Calu3 (cell line): ENCODE measurements around the gene TMEM131L. TPM values are rescaled to one million over a fixed set of nuclear protein-coding genes. Genes with fewer than 3 reads are reported as not detected.

Experiments
- BruUV-seq: library from RNA; stranded (reverse); fragments of 400-500 nt; replicated peaks from 2 replicates; lab custom pipeline; 2021; lab: Mats Ljungman, UMichigan
- CTCF ChIA-PET: fragments of 300-600 bp; sonication (Branson Sonifier 250); formaldehyde crosslinking; loops from one replicate; lab custom pipeline; 2022; ENCODE audit warnings: antibody characterized with exemption; lab: Charles Lee
- DNase-seq: peaks from one replicate; pipeline ENCODE4 v3.0.0; 2022
- H3K27ac Mint-ChIP-seq: one replicate; pipeline ENCODE4 v1.8.0; 2022; ENCODE audit warnings: mixed read lengths; ENCODE audit not compliant: unreplicated experiment
- H3K27me3 Mint-ChIP-seq: one replicate; pipeline ENCODE4 v1.8.0; 2022; ENCODE audit warnings: mixed read lengths; ENCODE audit not compliant: unreplicated experiment
- H3K36me3 Mint-ChIP-seq: one replicate; pipeline ENCODE4 v1.8.0; 2022; ENCODE audit warnings: mild to moderate bottlenecking, moderate library complexity, mixed read lengths; ENCODE audit not compliant: insufficient read depth, unreplicated experiment
- H3K4me1 Mint-ChIP-seq: one replicate; pipeline ENCODE4 v1.8.0; 2022; ENCODE audit warnings: mild to moderate bottlenecking, low read depth, mixed read lengths; ENCODE audit not compliant: unreplicated experiment
- H3K4me3 Mint-ChIP-seq: one replicate; pipeline ENCODE4 v1.8.0; 2022; ENCODE audit warnings: mild to moderate bottlenecking, low read depth, moderate library complexity, mixed read lengths; ENCODE audit not compliant: unreplicated experiment
- H3K9me3 Mint-ChIP-seq: one replicate; pipeline ENCODE4 v1.8.0; 2022; ENCODE audit warnings: low read depth, mixed read lengths; ENCODE audit not compliant: unreplicated experiment
- CTCF ChIP-seq: fragments of 200-600 bp; IDR thresholded peaks from one replicate; pipeline ENCODE4 v1.8.0; 2022; ENCODE audit warnings: antibody characterized with exemption; ENCODE audit not compliant: unreplicated experiment
- intact Hi-C: fragments of 100-400 bp; cut with micrococcal nuclease; formaldehyde crosslinking; loops from one replicate; pipeline ENCODE4 v1.10.0; 2022; ENCODE audit not compliant: unreplicated experiment
- total RNA-seq: library from RNA; stranded (reverse); gene quantifications from 2 replicates; pipeline ENCODE4 v1.2.3, GENCODE V29; 2022

TMEM131L gene
- total RNA-seq, 1 experiment from 2014 or later: 9.4 TPM

DNA sequence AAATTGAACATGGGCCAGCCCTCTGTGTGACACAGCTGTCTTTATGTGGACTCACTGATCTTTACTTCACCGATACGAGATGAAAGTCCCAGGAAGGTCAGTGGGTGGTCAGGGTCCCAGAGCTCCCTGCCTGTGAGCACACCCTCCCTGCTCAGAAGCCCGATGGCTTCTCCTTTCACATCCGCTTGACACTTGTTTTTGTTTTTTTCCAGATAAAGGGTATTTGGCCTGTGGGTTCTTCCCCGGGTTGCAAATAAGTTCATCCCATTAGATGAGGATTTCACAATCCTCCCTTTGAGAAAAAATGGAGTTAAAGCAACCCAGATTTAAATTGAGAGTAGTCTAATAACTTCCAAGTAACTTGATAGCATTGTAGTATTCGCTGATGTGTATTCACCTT lies 169.7 kb downstream of the TMEM131L start:
- Mint-ChIP-seq H3K4me3 (no peak overlapping the region), H3K27me3 (no peaks in the 10 kb centered on the region), H3K9me3 (no peaks in the 10 kb centered on the region), H3K36me3 (peaks cover 10% of the 10 kb centered on the region), H3K4me1 (no peaks in the 10 kb centered on the region), H3K27ac (no peak overlapping the region)
- DNase-seq: no peak
- no peak for TF ChIP-seq CTCF
- CTCF ChIA-PET: no interaction called here
- BruUV-seq: no TSS peak
- intact Hi-C loops: no loop called here

DNA sequence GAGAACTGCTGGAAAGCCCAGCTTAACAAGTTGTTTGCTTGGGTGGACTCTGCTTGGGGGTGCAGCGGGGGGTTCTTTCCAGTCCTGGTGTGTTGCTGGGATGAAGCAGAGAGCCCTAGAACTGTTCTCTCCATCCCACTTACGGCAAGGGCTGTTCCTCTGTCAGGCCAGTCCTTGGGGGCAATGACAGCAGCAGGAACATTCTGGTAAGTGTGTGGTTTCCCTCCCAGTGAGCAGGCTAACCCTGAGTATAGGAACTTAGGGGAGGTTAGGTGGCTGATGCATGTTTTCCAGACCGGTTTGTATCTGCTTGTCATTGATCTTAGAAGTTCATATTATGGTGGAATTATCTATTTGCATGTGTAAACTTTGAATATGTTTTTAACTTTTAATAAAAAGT lies 171.0 kb downstream of the TMEM131L start:
- no peak for DNase-seq
- Mint-ChIP-seq H3K27ac (no peak overlapping the region), H3K4me3 (no peak overlapping the region), H3K9me3 (no peaks in the 10 kb centered on the region), H3K36me3 (peaks cover 10% of the 10 kb centered on the region), H3K27me3 (no peaks in the 10 kb centered on the region), H3K4me1 (no peaks in the 10 kb centered on the region)
- intact Hi-C loops: no loop called here
- TF ChIP-seq CTCF: no peak
- BruUV-seq: no TSS peak
- CTCF ChIA-PET: no interaction called here

DNA sequence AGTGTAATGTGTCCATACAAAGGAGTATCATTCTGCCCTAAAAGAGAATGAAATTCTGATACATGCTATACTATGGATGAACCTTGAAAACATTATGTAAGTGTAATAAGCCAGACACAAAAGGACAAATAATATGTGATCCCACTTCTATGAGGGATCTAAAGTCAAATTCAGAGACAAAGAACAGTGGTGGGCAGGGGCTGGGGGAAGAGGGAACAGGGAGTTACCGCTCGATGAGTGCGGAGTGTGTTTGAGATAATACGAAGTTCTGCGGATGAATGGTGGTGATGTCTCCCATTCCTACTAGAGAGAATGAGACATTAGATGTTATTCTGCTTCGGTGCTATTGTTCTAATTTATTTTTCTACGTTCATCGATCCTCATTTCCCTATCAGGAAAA lies 171.9 kb downstream of the TMEM131L start:
- no peaks in the 10 kb centered on the region for H3K4me1 Mint-ChIP-seq
- peaks cover 10% of the 10 kb centered on the region for H3K36me3 Mint-ChIP-seq
- intact Hi-C loops: no loop called here
- no peak overlapping the region for H3K27ac Mint-ChIP-seq
- H3K4me3 Mint-ChIP-seq: no peak overlapping the region
- TF ChIP-seq CTCF: no peak
- CTCF ChIA-PET: no interaction called here
- no peak for DNase-seq
- H3K9me3 Mint-ChIP-seq: no peaks in the 10 kb centered on the region
- no TSS peak for BruUV-seq
- no peaks in the 10 kb centered on the region for H3K27me3 Mint-ChIP-seq

DNA sequence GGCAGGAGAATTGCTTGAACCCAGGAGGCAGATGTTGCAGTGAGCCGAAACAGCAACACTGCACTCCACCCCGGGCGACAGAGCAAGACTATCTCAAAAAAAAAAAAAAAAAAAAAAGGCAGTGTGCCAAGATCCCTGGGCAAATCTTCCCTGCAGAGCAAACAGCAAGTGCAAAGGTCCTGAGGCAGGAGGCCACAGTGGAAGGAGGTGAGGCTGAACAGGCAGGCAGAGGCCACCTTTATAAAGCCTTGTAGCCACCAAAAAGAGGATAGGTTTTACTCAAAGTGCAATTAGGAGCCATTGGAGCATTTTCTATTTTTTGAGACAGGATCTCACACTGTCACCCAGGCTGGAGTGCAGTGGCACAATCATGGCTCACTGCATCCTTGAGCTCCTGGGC lies 172.8 kb downstream of the TMEM131L start:
- no peak overlapping the region for H3K4me3 Mint-ChIP-seq
- intact Hi-C loops: no loop called here
- peaks cover 10% of the 10 kb centered on the region for H3K36me3 Mint-ChIP-seq
- no peak for TF ChIP-seq CTCF
- CTCF ChIA-PET: interaction anchor here (0.7 kb wide), 1 partner anchor 68 kb away, joined by 6 read pairs; no protein-coding TSS in a partner anchor
- H3K4me1 Mint-ChIP-seq: no peaks in the 10 kb centered on the region
- no peaks in the 10 kb centered on the region for H3K9me3 Mint-ChIP-seq
- no peak overlapping the region for H3K27ac Mint-ChIP-seq
- no peaks in the 10 kb centered on the region for H3K27me3 Mint-ChIP-seq
- no peak for DNase-seq
- no TSS peak for BruUV-seq
